HG03064 (cell line): ENCODE data around the gene KHDRBS2.

Source experiments
- ATAC-seq: cut with Tn5 transposase; IDR thresholded peaks from one replicate; pipeline ENCODE4 v1.9.1; 2021; ENCODE audit warnings: low read depth; ENCODE audit not compliant: unreplicated experiment

Gene KHDRBS2

DNA sequence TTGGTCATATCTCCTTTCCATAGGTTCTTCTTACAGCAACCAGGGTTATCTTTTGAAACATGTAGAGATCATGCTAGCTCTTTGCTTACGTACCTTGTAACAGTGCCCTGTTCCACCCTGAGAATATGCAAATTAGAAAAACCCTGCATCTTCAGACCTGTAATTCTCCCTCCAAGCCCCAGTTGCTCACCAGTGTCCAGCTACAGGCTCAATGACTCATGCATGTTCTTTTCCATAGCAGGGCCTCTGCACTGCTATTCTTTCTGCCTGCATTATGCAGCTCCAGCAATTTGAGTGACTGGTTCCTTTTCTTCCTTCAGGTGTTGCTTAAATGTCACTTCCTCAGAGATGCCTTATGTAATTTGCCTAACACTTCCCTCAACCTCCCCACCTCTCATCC lies 636.2 kb downstream of the KHDRBS2 start:
- ATAC-seq = no peak

GRCh38 chr6:61640463-61640862 lies 645.6 kb downstream of the KHDRBS2 start:
- ATAC-seq = no peak
